H1 (cell line): ENCODE data around the gene HGD. TPM values are rescaled to one million over a fixed set of nuclear protein-coding genes. Genes with fewer than 3 reads are reported as not detected.

Experiments
- CTCF ChIA-PET: fragments of 300-600 bp; sonication (Branson Sonifier 250); formaldehyde crosslinking; loops from one replicate; lab custom pipeline; 2021; ENCODE audit not compliant: partially characterized antibody; lab: Charles Lee
- POLR2A ChIA-PET: fragments of 300-600 bp; sonication (Branson Sonifier 250); formaldehyde crosslinking; loops from one replicate; lab custom pipeline; 2021; ENCODE audit warnings: inconsistent platforms; ENCODE audit not compliant: partially characterized antibody; lab: Charles Lee
- DNase-seq, 2 experiments: peaks; one replicate each; pipeline versions ENCODE4 v3.0.0 to v3.0.0-alpha.2; 2010 to 2022; ENCODE audit warnings: low spot score in 2 of 2, low read depth in 1 of 2, mixed read lengths in 1 of 2
- FAIRE-seq: peaks from 2 replicates; lab custom pipeline; 2011; peaks lifted over from hg19 to GRCh38; lab: Jason Lieb, UNC
- H2AFZ ChIP-seq: 2 replicates; pipeline ENCODE4 v1.8.1; 2012; ENCODE audit warnings: low read length, inconsistent platforms
- H2AK5ac ChIP-seq: 2 replicates; pipeline ENCODE4 v1.6.1; 2013; ENCODE audit warnings: low read depth, low read length
- H2BK120ac ChIP-seq: replicated peaks from 2 replicates; pipeline ENCODE3; 2013; ENCODE audit warnings: low read depth, low read length, inconsistent platforms
- H2BK12ac ChIP-seq: 2 replicates; pipeline ENCODE4 v1.6.1; 2013; ENCODE audit warnings: low read depth, low read length
- H2BK15ac ChIP-seq: 2 replicates; pipeline ENCODE4 v1.6.1; 2013; ENCODE audit warnings: low read length
- H2BK20ac ChIP-seq: 2 replicates; pipeline ENCODE4 v1.6.1; 2013; ENCODE audit warnings: low read length
- H2BK5ac ChIP-seq: 2 replicates; pipeline ENCODE4 v1.6.1; 2013; ENCODE audit warnings: low read depth, low read length
- H3K14ac ChIP-seq: 2 replicates; pipeline ENCODE4 v1.6.1; 2013; ENCODE audit warnings: inconsistent platforms; ENCODE audit not compliant: insufficient read length
- H3K18ac ChIP-seq: 2 replicates; pipeline ENCODE4 v1.6.1; 2013; ENCODE audit warnings: low read length; ENCODE audit errors: extremely low read depth
- H3K23ac ChIP-seq: 2 replicates; pipeline ENCODE4 v1.6.1; 2013; ENCODE audit warnings: inconsistent platforms; ENCODE audit not compliant: insufficient read length
- H3K23me2 ChIP-seq: 2 replicates; pipeline ENCODE4 v1.6.1; 2013; ENCODE audit warnings: low read depth, low read length
- H3K27ac ChIP-seq: 2 replicates; pipeline ENCODE4 v1.6.1; 2011; ENCODE audit warnings: low read depth, low read length, inconsistent platforms
- H3K27me3 ChIP-seq, 4 experiments: replicated peaks in 1 of 4; 1 replicate in 1 of 4; 2 replicates in 3 of 4; pipeline versions ENCODE4 v1.6.1 to v1.8.1; 2011 to 2013; ENCODE audit warnings: low read length in 3 of 4, mild to moderate bottlenecking in 3 of 4, inconsistent platforms in 2 of 4, mixed read lengths in 2 of 4, moderate library complexity in 1 of 4; ENCODE audit not compliant: control insufficient read depth in 3 of 4, insufficient read depth in 3 of 4; ENCODE audit errors: extremely low read depth in 1 of 4
- H3K36me3 ChIP-seq, 4 experiments: 2 replicates each; pipeline versions ENCODE4 v1.6.1 to v1.8.1; 2011 to 2013; ENCODE audit warnings: mild to moderate bottlenecking in 4 of 4, low read length in 3 of 4, moderate library complexity in 2 of 4, control low read depth in 1 of 4, inconsistent platforms in 1 of 4; ENCODE audit not compliant: insufficient read depth in 4 of 4, control insufficient read depth in 2 of 4
- H3K4ac ChIP-seq: replicated peaks from 2 replicates; pipeline ENCODE3; 2013; ENCODE audit warnings: low read length, low read depth, mixed read lengths, inconsistent platforms; ENCODE audit not compliant: insufficient read length
- H3K4me1 ChIP-seq, 4 experiments: replicated peaks in 1 of 4; 1 replicate in 1 of 4; 2 replicates in 3 of 4; pipeline versions ENCODE4 v1.6.1 to v1.8.1; 2011 to 2013; ENCODE audit warnings: low read length in 3 of 4, inconsistent platforms in 2 of 4, mixed read lengths in 1 of 4; ENCODE audit not compliant: insufficient read depth in 4 of 4, control insufficient read depth in 3 of 4
- H3K4me2 ChIP-seq, 2 experiments: 2 replicates each; pipeline versions ENCODE4 v1.6.1 to v1.8.1; 2011 to 2013; ENCODE audit warnings: low read depth in 2 of 2, low read length in 2 of 2, control low read depth in 1 of 2, inconsistent platforms in 1 of 2, mild to moderate bottlenecking in 1 of 2; ENCODE audit not compliant: insufficient read depth in 1 of 2
- H3K4me3 ChIP-seq, 4 experiments: fragments of 200-600, 300-600 bp in 1 of 4; sonication (generic), shearing (Covaris generic), sonication (Bioruptor Twin) in 1 of 4; 2 replicates each; pipeline versions ENCODE4 v1.5.1 to v1.8.1; 2011 to 2016; ENCODE audit warnings: low read length in 4 of 4, low read depth in 3 of 4, control low read depth in 2 of 4, inconsistent platforms in 2 of 4, mild to moderate bottlenecking in 2 of 4, mixed read lengths in 1 of 4, moderate library complexity in 1 of 4; ENCODE audit not compliant: insufficient read depth in 2 of 4; ENCODE audit errors: extremely low read depth in 1 of 4
- H3K56ac ChIP-seq: replicated peaks from 2 replicates; pipeline ENCODE3; 2013; ENCODE audit warnings: low read depth, mild to moderate bottlenecking, mixed read lengths, low read length, inconsistent platforms; ENCODE audit not compliant: insufficient read length
- H3K79me1 ChIP-seq: 2 replicates; pipeline ENCODE4 v1.6.1; 2013; ENCODE audit warnings: low read depth, low read length, control low read depth
- H3K79me2 ChIP-seq, 2 experiments: 2 replicates each; pipeline versions ENCODE4 v1.6.1 to v1.8.1; 2012 to 2013; ENCODE audit warnings: low read length in 2 of 2, mild to moderate bottlenecking in 2 of 2, inconsistent platforms in 1 of 2; ENCODE audit not compliant: insufficient read depth in 2 of 2, control insufficient read depth in 1 of 2
- H3K9ac ChIP-seq, 4 experiments: replicated peaks in 1 of 4; 1 replicate in 1 of 4; 2 replicates in 3 of 4; pipeline versions ENCODE4 v1.6.1 to v1.8.1; 2011 to 2013; ENCODE audit warnings: low read depth in 3 of 4, low read length in 3 of 4, control low read depth in 2 of 4, mild to moderate bottlenecking in 2 of 4, moderate library complexity in 2 of 4, inconsistent platforms in 1 of 4; ENCODE audit errors: extremely low read depth in 1 of 4
- H3K9me3 ChIP-seq, 2 experiments: 2 replicates each; pipeline versions ENCODE4 v1.6.1 to v1.8.1; 2012 to 2013; ENCODE audit warnings: mild to moderate bottlenecking in 2 of 2, moderate library complexity in 2 of 2, control low read depth in 1 of 2, inconsistent platforms in 1 of 2, low read depth in 1 of 2, low read length in 1 of 2, mixed read lengths in 1 of 2; ENCODE audit not compliant: insufficient read depth in 2 of 2
- H4K20me1 ChIP-seq, 2 experiments: replicated peaks in 1 of 2; 2 replicates each; pipeline versions ENCODE3 to v1.8.1; 2011 to 2013; ENCODE audit warnings: inconsistent platforms in 2 of 2, low read length in 2 of 2, mild to moderate bottlenecking in 1 of 2; ENCODE audit not compliant: insufficient read depth in 2 of 2, control insufficient read depth in 1 of 2
- H4K5ac ChIP-seq: 2 replicates; pipeline ENCODE4 v1.6.1; 2013; ENCODE audit warnings: low read length, low read depth, mixed read lengths, inconsistent platforms; ENCODE audit not compliant: insufficient read length
- H4K8ac ChIP-seq: 2 replicates; pipeline ENCODE4 v1.8.0; 2013; ENCODE audit warnings: mild to moderate bottlenecking, moderate library complexity, low read length, inconsistent platforms; ENCODE audit not compliant: insufficient read depth; ENCODE audit errors: extremely low read depth
- H4K91ac ChIP-seq: replicated peaks from 2 replicates; pipeline ENCODE3; 2013; ENCODE audit warnings: low read length, mixed read lengths, inconsistent platforms; ENCODE audit not compliant: insufficient read length
- E2F6 ChIP-seq: IDR thresholded peaks from 2 replicates; pipeline ENCODE4 v1.6.1; 2012; ENCODE audit warnings: inconsistent platforms
- PHF8 ChIP-seq: fragments of 200-600 bp; sonication (generic); conservative IDR thresholded peaks from 2 replicates; pipeline ENCODE4 v1.7.1; 2012; ENCODE audit warnings: low read depth, mild to moderate bottlenecking, inconsistent platforms, low read length, moderate library complexity
- WGBS, 2 experiments: shearing (Covaris generic) in 1 of 2; methylation state at CpG; one replicate each; pipeline versions ENCODE4 v1.1.6 to v1.1.7; 2013 to 2015; ENCODE audit warnings: low lambda C conversion rate in 2 of 2, mixed read lengths in 2 of 2, inconsistent platforms in 1 of 2, low coverage in 1 of 2, missing lambda C conversion rate in 1 of 2; ENCODE audit not compliant: insufficient replicate concordance in 2 of 2, insufficient coverage in 1 of 2, insufficient read length in 1 of 2; ENCODE audit errors: extremely low coverage in 1 of 2, missing lambda C conversion rate in 1 of 2; 5-methylcytosine and 5-hydroxymethylcytosine counted together
- polyA plus RNA-seq, 7 experiments: library from polyadenylated mRNA; depleted of rRNA in 3 of 7; stranded (reverse) in 5 of 7; unstranded in 2 of 7; fragments of >200 nt in 5 of 7; fragments of 200-250 nt in 2 of 7; gene quantifications; 1 replicate in 5 of 7; 2 replicates in 1 of 7; 4 replicates in 1 of 7; pipeline versions ENCODE4 v1.2.1 to v1.2.3, GENCODE V29; 2011 to 2013; ENCODE audit warnings: missing spikeins in 2 of 7, mixed read lengths in 2 of 7
- total RNA-seq: library from RNA; stranded (reverse); fragmentation: NEBNext Ultra II Directional; extraction: Animal tissue kit (Norgen Biotek cat#: 25700); gene quantifications from 2 replicates; pipeline ENCODE4 v1.2.1, GENCODE V29; 2021

HGD gene
- total and polyA plus RNA-seq, 2 of the 8 experiments (the other 6 are each of a cell fraction or from before 2014, with no cell fraction given), result 0.11 TPM; not detected in 1

DNA sequence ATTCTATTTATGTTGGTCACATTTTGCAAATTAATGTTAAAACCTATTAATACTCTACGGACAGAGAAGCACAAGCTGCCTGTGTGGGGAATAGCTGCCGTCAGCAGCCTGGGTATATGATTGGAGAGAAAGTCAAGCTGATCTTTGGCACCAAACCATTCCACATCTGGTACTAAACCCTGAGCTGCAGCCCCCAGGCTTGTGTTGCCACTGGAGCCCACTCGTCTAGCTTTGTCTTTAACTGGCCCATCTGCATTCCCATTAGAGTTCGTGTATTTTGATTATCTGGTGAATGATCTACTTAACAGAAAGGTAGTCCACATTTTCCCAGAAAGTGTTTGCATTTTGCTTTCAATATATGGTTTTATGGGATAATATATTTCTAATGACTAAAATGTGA, 80.5 kb downstream of the HGD start:
- H2BK120ac ChIP-seq, result no peak overlapping the region
- TF ChIP-seq E2F6 (no peak), PHF8 (no peak)
- 90% methylated on average over 4 of the region's 4 CpGs; no CpG with 5 or more reads in 1 of the 2 experiments for WGBS, 2 experiments
- peaks cover 4% of the 10 kb centered on the region; the same call in 1 of the 2 replicates for H3K79me1 ChIP-seq
- H3K27ac ChIP-seq, result no peak overlapping the region
- H3K56ac ChIP-seq, result no peak overlapping the region
- no peak overlapping the region for H4K91ac ChIP-seq
- no peaks in the 10 kb centered on the region for H3K27me3 ChIP-seq
- no peak overlapping the region for H2AK5ac ChIP-seq
- H3K23me2 ChIP-seq, result no peaks in the 10 kb centered on the region
- no peaks in the 10 kb centered on the region for H3K9me3 ChIP-seq
- DNase-seq (no peak), FAIRE-seq (no peak)
- H2BK15ac ChIP-seq, result no peak overlapping the region
- no peak overlapping the region for H2BK12ac ChIP-seq
- CTCF ChIA-PET, result interaction anchor here (1.0 to 1.2 kb wide), 2 partner anchors 40 to 71 kb away, joined by 3 read pairs; no protein-coding TSS in a partner anchor
- no peak overlapping the region for H3K23ac ChIP-seq
- H3K79me2 ChIP-seq, result peaks cover 0 to 34% of the 10 kb centered on the region in 2 experiments; a peak in 3 of 4 replicates
- no peak overlapping the region for H3K4me3 ChIP-seq
- H2BK5ac ChIP-seq, result no peak overlapping the region
- H3K14ac ChIP-seq, result no peak overlapping the region
- no peak overlapping the region for H4K8ac ChIP-seq
- peaks cover 4 to 51% (median 26%) of the 10 kb centered on the region in 4 experiments; a peak in 6 of 8 replicates for H3K36me3 ChIP-seq
- H4K5ac ChIP-seq, result no peak overlapping the region
- H3K4ac ChIP-seq, result no peak overlapping the region
- H2AFZ ChIP-seq, result no peak overlapping the region
- H4K20me1 ChIP-seq, result peaks cover 0 to 2% of the 10 kb centered on the region in 2 experiments
- H3K18ac ChIP-seq, result no peak overlapping the region
- POLR2A ChIA-PET, result interaction anchor here (1.5 kb wide), 1 partner anchor 140 kb away, joined by 3 read pairs; the partner anchor contains the start of genes GTF2E1 and RABL3
- H3K4me1 ChIP-seq, result peaks cover 0 to 6% (median 0%) of the 10 kb centered on the region in 4 experiments; a peak in 4 of 7 replicates
- no peak overlapping the region for H3K4me2 ChIP-seq
- H3K9ac ChIP-seq, result no peak overlapping the region
- no peak overlapping the region for H2BK20ac ChIP-seq
